AG04450 (cell line): ENCODE measurements around the gene FOXF1. TPM values are rescaled to one million over a fixed set of nuclear protein-coding genes. Genes with fewer than 3 reads are reported as not detected.

Source experiments
- CTCF ChIA-PET: fragments of 300-600, 350-600 bp; formaldehyde crosslinking; extraction: SDS; loops from one replicate; lab custom pipeline; 2022; ENCODE audit warnings: antibody characterized with exemption, inconsistent platforms; lab: Charles Lee
- POLR2A ChIA-PET: fragments of 350-600 bp; formaldehyde crosslinking; extraction: SDS; loops from one replicate; lab custom pipeline; 2021; ENCODE audit warnings: antibody characterized with exemption, inconsistent platforms; lab: Yijun Ruan, JAX
- DNase-seq: peaks from one replicate; pipeline ENCODE4 v3.0.0-alpha.2; 2011; ENCODE audit warnings: low read depth, low spot score
- H3K27ac ChIP-seq: one replicate; pipeline ENCODE4 v1.5.1; 2012; ENCODE audit warnings: low read depth, low read length, control low read depth
- H3K27me3 ChIP-seq: one replicate; pipeline ENCODE4 v1.6.0; 2012; ENCODE audit warnings: low read length; ENCODE audit not compliant: control insufficient read depth, insufficient read depth
- H3K4me3 ChIP-seq: 2 replicates; pipeline ENCODE4 v1.5.1; 2011; ENCODE audit warnings: mild to moderate bottlenecking, low read depth, low read length, control low read depth
- H3K9me3 ChIP-seq: 2 replicates; pipeline ENCODE4 v1.5.1; 2012; ENCODE audit warnings: low read length; ENCODE audit not compliant: control insufficient read depth, insufficient read depth
- polyA plus RNA-seq: library from polyadenylated mRNA; depleted of rRNA; stranded (reverse); fragments of >200 nt; gene quantifications from 2 replicates; pipeline ENCODE4 v1.2.3, GENCODE V29; 2011
- TF ChIP-seq, protein P1 (sequence below): IDR thresholded peaks from 2 replicates; pipeline ENCODE4 v1.5.1; 2011; ENCODE audit warnings: low read depth, low read length, control low read depth, inconsistent platforms

Gene FOXF1
- polyA plus RNA-seq, 1 experiment, result 61.0 TPM

GRCh38 chr16:86541560-86541959 lies 31.2 kb downstream of the FOXF1 start:
- ChIA-PET CTCF (no interaction called here), POLR2A (no interaction called here)
- DNase-seq, result no peak
- Histone ChIP-seq H3K4me3 (no peak overlapping the region), H3K27me3 (no peaks in the 10 kb centered on the region), H3K9me3 (no peaks in the 10 kb centered on the region), H3K27ac (no peak overlapping the region)
- TF ChIP-seq, protein P1, sequence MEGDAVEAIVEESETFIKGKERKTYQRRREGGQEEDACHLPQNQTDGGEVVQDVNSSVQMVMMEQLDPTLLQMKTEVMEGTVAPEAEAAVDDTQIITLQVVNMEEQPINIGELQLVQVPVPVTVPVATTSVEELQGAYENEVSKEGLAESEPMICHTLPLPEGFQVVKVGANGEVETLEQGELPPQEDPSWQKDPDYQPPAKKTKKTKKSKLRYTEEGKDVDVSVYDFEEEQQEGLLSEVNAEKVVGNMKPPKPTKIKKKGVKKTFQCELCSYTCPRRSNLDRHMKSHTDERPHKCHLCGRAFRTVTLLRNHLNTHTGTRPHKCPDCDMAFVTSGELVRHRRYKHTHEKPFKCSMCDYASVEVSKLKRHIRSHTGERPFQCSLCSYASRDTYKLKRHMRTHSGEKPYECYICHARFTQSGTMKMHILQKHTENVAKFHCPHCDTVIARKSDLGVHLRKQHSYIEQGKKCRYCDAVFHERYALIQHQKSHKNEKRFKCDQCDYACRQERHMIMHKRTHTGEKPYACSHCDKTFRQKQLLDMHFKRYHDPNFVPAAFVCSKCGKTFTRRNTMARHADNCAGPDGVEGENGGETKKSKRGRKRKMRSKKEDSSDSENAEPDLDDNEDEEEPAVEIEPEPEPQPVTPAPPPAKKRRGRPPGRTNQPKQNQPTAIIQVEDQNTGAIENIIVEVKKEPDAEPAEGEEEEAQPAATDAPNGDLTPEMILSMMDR, result no peak

GRCh38 chr16:86542756-86543750 lies 32.7 kb downstream of the FOXF1 start:
- Histone ChIP-seq H3K4me3 (no peak overlapping the region), H3K27me3 (no peaks in the 10 kb centered on the region), H3K9me3 (no peaks in the 10 kb centered on the region), H3K27ac (no peak overlapping the region)
- TF ChIP-seq, protein P1, result no peak
- no peak for DNase-seq
- ChIA-PET POLR2A (no interaction called here), CTCF (no interaction called here)

DNA sequence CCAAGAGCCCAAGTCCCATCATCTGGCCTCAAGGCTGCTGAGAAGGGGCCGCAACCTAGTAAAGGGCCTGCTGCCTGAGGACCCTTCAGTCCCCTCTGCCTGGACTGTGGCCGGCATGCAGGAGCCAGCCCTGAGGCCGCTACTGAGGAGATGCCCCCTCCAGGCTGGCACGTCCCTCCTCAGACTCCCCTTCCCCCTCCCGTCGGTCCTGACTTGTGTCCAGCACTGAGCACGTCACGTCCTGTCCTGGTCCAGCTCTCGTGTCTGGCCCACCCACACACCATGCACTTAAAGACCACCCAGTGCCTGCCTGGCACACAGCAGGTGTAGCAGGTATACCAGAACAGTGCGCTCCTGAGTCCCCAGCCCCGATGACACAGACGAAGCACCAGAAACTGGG lies 35.2 kb downstream of the FOXF1 start:
- ChIA-PET POLR2A (no interaction called here), CTCF (no interaction called here)
- no peaks in the 10 kb centered on the region for H3K27me3 ChIP-seq
- H3K4me3 ChIP-seq, result no peak overlapping the region
- H3K9me3 ChIP-seq, result no peaks in the 10 kb centered on the region
- no peak for DNase-seq
- H3K27ac ChIP-seq, result no peak overlapping the region
- TF ChIP-seq, protein P1, result no peak

DNA sequence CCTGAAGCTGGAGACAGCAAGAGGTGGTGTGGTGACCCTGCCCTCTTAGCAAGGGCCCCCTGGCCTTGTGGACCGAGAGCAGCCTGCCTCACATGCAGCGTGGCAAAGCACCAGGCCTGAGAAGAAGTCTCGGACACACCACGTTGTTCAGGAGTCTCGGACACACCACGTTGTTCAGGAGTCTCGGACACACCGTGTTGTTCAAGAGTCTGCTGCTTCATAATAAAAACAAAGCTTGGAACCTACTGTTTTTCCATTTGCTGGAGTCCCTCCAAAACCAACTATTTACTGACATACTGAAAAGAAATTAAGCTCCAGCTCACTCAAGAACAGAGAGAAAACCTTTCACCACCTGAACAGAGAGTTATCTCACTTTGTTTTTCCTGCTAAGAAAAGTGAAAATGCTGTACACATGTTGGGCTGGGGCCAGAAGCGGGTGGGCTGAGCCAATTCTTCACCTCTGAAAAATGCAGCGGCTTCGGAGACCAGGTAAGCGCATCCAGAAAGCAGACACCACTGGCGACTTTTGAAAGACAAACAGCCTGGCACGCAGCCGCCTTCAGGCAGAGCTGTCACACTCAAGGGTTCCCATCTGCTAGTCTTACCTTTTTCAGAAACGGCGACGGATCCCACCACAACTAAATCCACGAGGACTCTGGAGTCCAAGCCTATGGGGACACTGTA lies 35.8 kb downstream of the FOXF1 start:
- TF ChIP-seq, protein P1, result no peak
- Histone ChIP-seq H3K9me3 (no peaks in the 10 kb centered on the region), H3K4me3 (no peak overlapping the region), H3K27me3 (no peaks in the 10 kb centered on the region), H3K27ac (no peak overlapping the region)
- DNase-seq, result no peak
- POLR2A ChIA-PET, result no interaction called here
- CTCF ChIA-PET, result no interaction called here

DNA sequence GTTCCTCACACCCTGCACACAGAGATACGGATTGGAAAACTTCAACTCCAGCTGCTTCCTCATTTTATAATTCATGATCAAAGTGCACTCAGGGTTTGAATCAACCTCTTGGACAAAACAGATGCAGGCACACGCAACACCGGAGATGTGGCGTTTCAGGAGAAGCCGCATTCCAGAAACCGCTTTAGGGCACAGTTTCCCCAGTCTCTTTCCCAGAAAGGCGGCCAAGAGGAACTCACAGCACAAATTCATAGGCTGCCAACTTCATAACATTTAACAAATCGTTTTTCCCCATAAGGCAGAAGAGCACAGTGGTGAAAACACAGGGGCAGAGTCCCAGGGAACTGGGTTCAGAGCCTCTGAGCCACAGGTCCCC lies 36.3 kb downstream of the FOXF1 start:
- DNase-seq, result no peak
- TF ChIP-seq, protein P1, result no peak
- CTCF ChIA-PET, result no interaction called here
- POLR2A ChIA-PET, result no interaction called here
- no peak overlapping the region for H3K27ac ChIP-seq
- H3K27me3 ChIP-seq, result no peaks in the 10 kb centered on the region
- H3K9me3 ChIP-seq, result no peaks in the 10 kb centered on the region
- H3K4me3 ChIP-seq, result no peak overlapping the region
